Epithelial cell of esophagus (primary cell): ENCODE data around the gene REEP6.
"Not testable (repeated sequence)": the region's sequence is repeated elsewhere in the genome, so short reads cannot be mapped to it uniquely, and the experiment has no call there.

ENCODE experiments used
- DNase-seq: peaks from one replicate; pipeline ENCODE4 v3.0.0; 2010; ENCODE audit warnings: low read depth
- H3K4me3 ChIP-seq: 2 replicates; pipeline ENCODE4 v1.5.1; 2011; ENCODE audit warnings: mild to moderate bottlenecking, low read length, control low read depth
- TF ChIP-seq, protein P1 (sequence below): IDR thresholded peaks from 2 replicates; pipeline ENCODE4 v1.5.1; 2011; ENCODE audit warnings: low read depth, mild to moderate bottlenecking, low read length, control low read depth, inconsistent platforms; ENCODE audit not compliant: insufficient read depth; ENCODE audit errors: missing control alignments

The REEP6 gene

DNA sequence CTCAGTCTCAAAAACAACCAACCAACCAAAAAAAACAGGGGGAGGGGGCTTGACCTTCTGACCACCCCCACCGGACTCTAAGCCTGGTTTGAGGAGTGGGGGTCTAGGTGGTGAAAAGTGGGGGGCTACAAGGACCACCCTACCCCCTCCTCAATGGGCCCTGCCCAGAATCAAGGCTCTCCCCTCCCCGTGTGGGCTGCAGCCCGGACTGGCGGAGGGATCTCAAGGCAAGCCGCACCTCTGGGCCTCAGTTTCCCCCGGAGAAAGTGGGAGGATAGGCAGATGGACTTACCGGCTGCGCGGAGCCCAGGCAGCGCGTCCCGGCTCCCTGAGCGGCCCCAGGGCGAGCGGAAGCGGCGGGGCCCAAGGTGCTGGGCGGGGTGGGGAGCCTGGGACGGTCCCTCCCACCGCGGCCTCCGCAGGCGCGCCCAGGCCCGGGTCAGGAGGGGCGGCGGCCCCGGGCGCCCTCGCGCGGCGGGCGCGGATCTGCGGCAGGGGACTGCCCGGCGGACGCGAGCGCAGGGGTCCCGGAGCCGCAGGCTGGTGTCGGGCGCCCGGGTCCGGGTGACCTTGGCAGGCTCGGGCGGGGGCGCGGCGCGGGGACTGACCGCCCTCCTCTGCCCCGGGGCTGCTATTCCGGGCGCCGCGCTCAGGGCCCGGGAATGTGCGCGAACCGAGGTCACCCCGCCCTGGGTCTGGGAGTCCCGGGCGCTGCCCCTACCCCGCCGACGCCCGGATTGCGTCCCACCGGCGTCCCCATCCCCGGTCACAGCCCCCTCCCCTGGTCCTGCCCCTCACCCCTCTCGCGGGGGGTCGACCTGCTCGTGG lies 21.9 kb downstream of the REEP6 start, which contains the start of gene ADAMTSL5:
ADAMTSL5 (minus strand) TSS at position 349 of the 828 bp plus-strand sequence. CDS start 2,076 bp downstream, outside the sequence.
- peak within 1 kb of the TSS; percentile 47 for H3K4me3 ChIP-seq
- peak; percentile 77 for DNase-seq
- TF ChIP-seq, protein P1, sequence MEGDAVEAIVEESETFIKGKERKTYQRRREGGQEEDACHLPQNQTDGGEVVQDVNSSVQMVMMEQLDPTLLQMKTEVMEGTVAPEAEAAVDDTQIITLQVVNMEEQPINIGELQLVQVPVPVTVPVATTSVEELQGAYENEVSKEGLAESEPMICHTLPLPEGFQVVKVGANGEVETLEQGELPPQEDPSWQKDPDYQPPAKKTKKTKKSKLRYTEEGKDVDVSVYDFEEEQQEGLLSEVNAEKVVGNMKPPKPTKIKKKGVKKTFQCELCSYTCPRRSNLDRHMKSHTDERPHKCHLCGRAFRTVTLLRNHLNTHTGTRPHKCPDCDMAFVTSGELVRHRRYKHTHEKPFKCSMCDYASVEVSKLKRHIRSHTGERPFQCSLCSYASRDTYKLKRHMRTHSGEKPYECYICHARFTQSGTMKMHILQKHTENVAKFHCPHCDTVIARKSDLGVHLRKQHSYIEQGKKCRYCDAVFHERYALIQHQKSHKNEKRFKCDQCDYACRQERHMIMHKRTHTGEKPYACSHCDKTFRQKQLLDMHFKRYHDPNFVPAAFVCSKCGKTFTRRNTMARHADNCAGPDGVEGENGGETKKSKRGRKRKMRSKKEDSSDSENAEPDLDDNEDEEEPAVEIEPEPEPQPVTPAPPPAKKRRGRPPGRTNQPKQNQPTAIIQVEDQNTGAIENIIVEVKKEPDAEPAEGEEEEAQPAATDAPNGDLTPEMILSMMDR, result no peak

DNA sequence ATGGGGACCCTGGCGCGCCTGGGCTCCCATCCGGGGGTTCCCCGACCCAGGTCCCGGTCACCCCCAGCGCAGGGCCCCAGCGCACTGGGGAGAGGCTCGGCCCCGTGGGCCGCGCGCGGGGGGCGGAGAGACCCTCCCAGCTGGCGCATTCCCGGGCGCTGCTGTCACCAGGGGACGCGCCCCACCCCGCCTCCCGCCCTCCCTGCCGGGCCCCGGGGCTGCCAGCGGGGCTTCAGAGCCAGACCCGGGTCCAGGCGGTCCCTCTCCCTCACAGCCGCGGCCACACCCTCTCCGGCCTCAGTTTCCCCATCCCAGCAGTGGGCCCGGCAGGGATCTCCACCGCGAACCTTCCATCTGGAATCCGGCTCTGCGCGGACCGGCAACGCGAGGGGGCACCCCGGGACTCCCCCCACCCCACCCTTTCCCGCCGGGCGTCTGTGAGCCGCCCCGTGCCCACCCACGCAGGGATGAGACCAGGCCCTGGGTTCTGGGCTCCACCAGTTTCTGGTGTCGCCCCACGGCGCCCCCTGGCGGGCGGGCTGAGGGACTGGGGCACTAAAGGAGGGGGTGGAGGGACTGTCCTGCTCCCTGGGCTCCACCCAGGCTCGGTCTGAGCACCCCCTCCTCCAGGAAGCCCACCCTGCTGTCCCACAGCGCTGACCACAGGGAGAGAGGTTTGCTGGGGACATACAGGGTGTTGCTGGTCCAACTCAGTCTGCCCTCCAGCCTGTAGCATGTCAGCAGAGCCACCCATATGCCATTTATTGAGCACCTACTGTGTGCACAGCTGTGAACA lies 22.7 kb downstream of the REEP6 start:
- H3K4me3 ChIP-seq, result peak overlapping the region; percentile 47
- DNase-seq, result peak; percentile 76
- TF ChIP-seq, protein P1, result peak; percentile 74

DNA sequence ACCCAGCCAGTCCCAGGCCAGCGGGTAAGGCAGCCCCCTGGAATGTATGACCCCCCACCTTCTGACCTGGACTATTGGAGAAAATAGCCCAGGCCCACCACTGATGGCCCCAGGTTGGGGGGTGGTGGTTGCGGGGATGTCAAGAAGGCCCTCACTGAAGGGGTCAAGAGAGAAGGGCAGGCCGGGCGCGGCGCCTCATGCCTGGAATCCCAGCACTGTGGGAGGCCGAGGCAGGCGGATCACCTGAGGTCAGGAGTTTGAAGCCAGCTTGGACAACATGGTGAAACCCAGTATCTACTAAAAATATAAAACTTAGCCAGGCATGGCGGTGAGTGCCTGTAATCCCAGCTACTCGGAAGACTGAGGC lies 23.3 kb downstream of the REEP6 start:
- no peak overlapping the region for H3K4me3 ChIP-seq
- TF ChIP-seq, protein P1, result no peak
- no peak for DNase-seq

DNA sequence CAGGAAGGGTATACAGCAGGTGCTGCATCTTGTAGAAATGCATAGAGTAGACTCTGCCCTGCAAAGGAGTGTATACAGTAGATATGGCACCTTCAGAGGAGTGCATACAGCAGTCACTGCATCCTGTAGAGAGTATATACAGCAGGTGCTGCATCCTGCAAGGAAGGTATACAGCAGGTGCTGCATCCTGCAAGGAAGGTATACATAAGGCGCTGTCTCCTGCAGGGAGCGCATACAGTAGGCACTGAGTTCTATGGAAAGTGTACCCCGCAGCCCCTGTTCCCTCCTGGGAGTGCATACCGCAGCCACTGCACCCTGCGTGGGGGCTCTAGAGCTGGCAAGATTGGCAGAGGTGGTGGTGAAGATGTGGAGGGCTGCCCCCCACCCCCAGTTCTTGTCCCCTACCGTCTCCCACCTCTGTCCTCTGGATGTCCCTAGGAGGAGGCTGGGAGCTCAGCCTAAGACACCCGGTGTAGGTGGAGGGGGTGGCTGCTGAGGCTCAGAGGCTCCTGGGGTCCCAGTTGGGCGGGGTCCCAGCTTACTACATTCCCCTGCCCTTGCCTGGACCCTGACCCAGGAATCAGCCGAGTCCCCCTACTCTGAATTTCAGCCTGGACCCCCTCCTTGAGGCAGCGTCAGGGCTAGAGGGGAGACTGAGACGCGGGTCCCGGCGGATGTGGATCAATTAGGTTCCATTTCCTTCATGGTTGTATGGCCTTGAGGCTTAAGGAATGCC lies 24.2 kb downstream of the REEP6 start:
- no peak for DNase-seq
- H3K4me3 ChIP-seq, result no peak overlapping the region
- TF ChIP-seq, protein P1, result no peak

DNA sequence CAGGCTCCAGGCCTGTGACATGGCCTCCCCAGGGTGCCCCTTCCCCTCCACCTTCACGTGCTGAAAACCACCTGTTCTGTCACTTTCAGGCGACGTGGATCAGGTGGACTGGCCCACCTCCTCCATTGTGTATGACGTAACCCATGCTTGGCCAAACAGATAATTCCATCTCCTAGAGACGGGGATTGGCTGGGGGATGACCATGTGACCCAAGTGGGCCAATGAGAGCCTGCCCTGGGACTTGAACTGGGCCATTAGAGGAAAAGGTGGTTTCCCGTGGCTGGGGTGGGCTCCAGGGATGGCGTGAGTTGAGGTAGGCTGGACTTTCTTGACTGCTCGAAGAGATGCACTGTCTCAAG lies 25.4 kb downstream of the REEP6 start:
- TF ChIP-seq, protein P1, result no peak
- H3K4me3 ChIP-seq, result no peak overlapping the region
- no peak for DNase-seq

DNA sequence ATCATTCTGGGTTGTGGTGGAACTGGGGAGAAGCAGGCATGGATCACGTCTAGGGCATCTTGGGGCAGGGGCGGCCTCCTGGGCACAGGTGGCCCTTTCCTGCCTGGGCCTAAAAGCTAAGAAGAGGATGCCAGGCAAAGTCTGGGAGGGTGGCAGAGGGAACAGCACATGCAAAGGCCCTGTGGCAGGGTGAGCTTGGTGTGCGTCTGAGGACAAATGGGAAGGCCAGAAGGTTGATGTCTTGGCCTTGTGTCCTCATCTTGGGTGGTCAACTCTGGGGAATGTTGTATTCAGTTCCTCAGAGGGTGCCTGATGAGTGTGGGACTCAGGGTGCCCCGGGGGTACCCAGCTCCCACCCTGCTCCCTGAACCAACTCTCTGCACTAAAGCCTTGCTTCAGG lies 27.5 kb downstream of the REEP6 start:
- no peak for DNase-seq
- H3K4me3 ChIP-seq, result no peak overlapping the region
- TF ChIP-seq, protein P1, result no peak

DNA sequence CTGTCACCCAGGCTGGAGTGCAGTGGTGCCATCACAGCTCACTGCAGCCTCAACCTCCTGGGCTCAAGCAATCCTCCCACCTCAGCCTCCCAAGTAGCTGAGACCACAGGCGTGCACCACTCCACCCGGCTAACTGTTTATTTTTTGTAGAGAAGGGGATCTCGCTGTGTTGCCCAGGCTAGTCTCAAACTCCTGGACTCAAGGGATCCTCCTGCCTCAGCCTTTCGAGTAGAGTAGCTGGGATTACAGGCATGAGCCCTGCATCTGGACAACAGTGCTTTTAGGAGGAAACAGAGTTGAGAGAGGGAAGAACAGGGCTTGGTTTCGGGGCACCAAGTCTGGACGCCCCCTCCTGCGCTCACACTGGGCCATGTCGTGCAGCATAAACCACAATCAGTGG lies 28.8 kb downstream of the REEP6 start:
- not testable (repeated sequence) for H3K4me3 ChIP-seq, DNase-seq
